Measurements from ENCODE around the gene SLC35A4. TPM values are rescaled to one million over a fixed set of nuclear protein-coding genes. Genes with fewer than 3 reads are reported as not detected.

Gene SLC35A4
- total and polyA plus RNA-seq, 11 donors = 39.2 to 118 (median 75.9) TPM

DNA sequence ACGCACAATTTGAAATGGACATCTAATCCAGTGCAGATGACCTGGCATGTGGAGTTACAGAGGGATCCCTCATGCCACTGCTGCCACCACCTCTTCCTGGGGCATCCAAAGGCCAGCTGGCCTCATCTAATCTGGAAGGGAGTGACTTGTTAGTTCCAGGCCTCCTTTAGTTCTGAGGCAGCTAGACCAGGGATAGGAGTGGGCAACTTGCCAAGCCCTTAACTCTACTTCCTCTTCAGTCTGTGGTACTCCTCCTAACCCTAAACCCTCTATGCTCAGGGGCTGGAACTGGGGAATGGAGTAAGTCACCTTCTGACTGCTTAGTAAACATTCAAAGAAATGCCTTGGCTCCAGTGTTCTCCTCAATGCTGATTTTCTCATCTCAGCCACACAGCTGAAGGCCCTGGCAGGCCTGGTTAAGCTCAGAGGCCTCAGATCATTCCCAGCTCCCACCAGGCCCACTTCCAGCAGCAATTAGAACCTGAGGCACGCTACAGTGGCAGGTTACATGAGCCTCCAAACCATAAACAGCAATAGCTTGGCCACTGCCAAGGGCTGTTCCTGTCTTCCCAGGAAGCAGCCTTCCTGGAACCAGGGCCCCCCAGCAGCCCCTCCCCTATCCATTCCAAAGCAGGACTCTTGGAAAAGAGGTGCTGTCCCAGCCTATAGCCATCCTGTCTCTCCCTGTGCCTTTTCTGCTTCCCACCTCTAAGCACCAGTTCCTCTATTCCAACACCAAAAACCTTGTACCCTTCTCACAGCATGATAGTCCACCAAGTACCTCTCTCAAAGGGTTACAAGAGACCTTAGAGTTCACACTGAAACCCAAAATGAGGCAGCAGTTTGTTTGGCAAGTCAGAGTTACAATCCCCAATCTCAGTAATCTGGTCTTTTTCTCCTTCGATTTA, 15.1 kb upstream of the SLC35A4 start:
- H3K36me3 ChIP-seq = peaks cover 0 to 59% (median 38%) of the 10 kb centered on the region in 9 donors
- peak overlapping the region in 1 of 12 donors; percentile 65 for H3K4me3 ChIP-seq
- H3K27me3 ChIP-seq = no peaks in the 10 kb centered on the region
- ATAC-seq (peak; percentile 4 to 45 (median 10)), DNase-seq (peak in 4 of 5 donors; percentile 66 to 78 (median 70))
- WGBS, 4 donors = 42 to 57% (median 50%) methylated on average over 2 to 3 of the region's 3 CpGs
- intact Hi-C loops (cut with DNase I) = loop anchor here in 8 of 10 donors (2.0 to 5.0 kb wide), 4 partner anchors 88 to 158 kb away; partner anchors contain the start of gene TMCO6 (in 5 of the 8)
- no peak for TF ChIP-seq POLR2A (IDR thresholded peaks at IDR 0.05)
- no peak for TF ChIP-seq CTCF (IDR thresholded peaks at IDR 0.05)
- H3K4me1 ChIP-seq = peaks cover 14 to 65% (median 45%) of the 10 kb centered on the region in 12 donors
- H3K9me3 ChIP-seq = no peaks in the 10 kb centered on the region
- H3K27ac ChIP-seq = peak overlapping the region; percentile 83 to 98 (median 94)

DNA sequence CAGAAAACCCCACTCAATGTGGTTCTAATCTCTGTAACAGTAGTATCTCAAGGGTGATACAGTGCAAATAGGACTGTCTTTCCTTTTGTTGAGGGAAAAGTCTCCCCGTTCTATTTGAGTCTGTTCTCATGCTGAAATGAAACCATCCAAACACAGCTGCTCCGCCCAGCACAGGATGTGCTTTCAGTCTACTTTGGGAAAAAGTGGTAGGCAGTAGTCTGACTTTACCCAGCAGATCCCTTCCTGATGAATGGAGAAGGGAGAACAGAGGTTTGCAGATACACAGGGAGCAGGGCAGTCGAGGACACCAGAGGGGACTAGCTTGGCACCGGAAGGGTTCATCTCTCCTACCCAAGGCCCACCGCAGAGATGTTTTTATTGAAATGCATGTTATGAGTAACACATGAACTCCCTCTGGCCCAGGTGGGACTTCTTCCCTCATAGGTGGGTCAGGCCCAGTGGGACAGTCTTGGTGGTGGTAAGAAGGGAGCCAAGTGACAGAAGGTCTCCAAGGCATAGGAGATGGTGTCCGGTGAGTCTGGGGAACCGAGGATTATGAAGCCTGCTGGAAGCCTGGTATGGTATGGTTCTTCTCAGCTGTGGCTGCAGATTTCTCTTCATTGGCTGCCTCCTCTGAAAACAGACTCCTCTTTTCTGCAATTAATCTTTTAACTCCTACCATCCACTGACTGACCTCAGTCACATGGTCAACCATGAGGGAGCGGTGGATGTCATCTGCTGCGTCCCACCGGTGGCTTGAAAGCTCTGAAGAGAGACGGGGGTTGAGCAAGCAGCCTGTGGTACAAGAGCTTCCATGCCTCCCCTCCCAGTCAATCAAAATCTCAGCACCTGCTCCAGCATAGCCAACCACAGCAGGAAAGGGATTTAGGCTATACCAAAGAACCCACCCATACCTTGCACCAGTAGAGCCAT, 14.2 kb upstream of the SLC35A4 start:
- TF ChIP-seq POLR2A (IDR thresholded peaks at IDR 0.05) = no peak
- TF ChIP-seq CTCF (IDR thresholded peaks at IDR 0.05) = no peak
- Histone ChIP-seq H3K4me1 (peaks cover 14 to 74% (median 54%) of the 10 kb centered on the region in 12 donors), H3K9me3 (no peaks in the 10 kb centered on the region), H3K4me3 (no peak overlapping the region), H3K27ac (peak overlapping the region; percentile 83 to 98 (median 94)), H3K27me3 (no peaks in the 10 kb centered on the region), H3K36me3 (peaks cover 0 to 52% (median 31%) of the 10 kb centered on the region in 9 donors)
- no peak for ATAC-seq
- DNase-seq = no peak
- 79 to 85% (median 83%) methylated on average over 11 of the region's 11 CpGs for WGBS, 4 donors
- intact Hi-C loops (cut with DNase I) = no loop called here

DNA sequence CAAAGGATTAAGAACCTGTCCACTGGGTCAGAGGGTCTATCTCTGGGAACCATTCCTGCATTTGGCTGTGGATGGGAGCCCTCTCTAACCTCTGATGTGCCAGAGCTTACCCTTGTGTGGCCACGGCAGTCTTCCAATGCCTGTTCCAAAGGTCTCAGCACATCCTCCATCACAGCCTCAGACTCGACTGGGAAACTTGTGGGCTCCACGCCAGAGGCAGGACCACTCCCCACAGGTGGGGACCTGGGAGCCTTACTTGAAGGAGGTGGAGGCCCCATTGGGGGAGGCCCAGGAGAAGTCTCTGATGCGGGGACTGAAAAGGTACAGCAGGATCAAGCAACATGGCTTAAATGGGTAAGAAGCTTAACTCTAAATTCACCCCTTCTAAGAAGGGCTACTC, 12.8 kb upstream of the SLC35A4 start:
- 88 to 96% (median 90%) methylated on average over 3 to 4 of the region's 4 CpGs for WGBS, 4 donors
- Histone ChIP-seq H3K4me3 (no peak overlapping the region), H3K27ac (peak overlapping the region in 1 of 12 donors; percentile 97), H3K27me3 (no peaks in the 10 kb centered on the region), H3K36me3 (peaks cover 0 to 52% (median 31%) of the 10 kb centered on the region in 9 donors), H3K9me3 (no peaks in the 10 kb centered on the region), H3K4me1 (peaks cover 14 to 78% (median 60%) of the 10 kb centered on the region in 12 donors)
- TF ChIP-seq POLR2A (IDR thresholded peaks at IDR 0.05) = no peak
- no peak for TF ChIP-seq CTCF (IDR thresholded peaks at IDR 0.05)
- DNase-seq (no peak), ATAC-seq (no peak)
- intact Hi-C loops (cut with DNase I) = no loop called here

Measured in heart left ventricle (tissue), 16 donors.